ENCODE measurements around the gene ABHD12B. TPM values are rescaled to one million over a fixed set of nuclear protein-coding genes. Genes with fewer than 3 reads are reported as not detected.

ABHD12B gene
- total and polyA plus RNA-seq, 2 donors from 2014 or later, result 0.88 TPM; not detected in 1

DNA sequence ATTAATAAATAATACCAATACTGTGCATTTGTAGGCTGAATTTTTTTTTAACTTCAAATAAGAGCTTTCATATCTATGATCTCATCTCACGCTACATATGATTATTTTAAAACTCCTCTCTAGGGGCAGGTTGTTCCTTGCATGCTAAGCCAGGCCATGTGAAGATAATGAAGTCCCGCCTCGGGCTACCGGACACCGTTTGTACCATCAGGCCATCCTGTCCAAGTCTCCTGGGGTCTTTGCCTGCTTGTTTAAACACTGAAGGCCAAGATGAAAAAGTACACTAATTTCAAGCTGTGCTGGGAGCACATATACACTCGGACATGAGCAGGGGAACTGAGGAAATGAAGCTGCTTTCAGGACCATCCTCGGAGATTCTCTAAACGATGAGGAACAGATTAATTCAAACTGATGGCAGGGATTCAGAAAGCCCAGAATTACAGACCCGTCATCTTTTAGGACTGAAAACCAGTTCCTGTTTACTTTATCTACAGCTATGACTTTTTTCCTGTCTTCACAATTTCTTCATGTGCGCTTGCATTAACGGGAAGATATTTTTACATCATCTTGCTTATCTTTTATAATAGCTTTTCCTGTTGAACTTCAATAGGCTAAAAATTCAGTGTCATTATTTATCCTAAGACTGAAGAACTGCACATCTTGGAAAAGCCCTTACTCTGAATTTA lies 6.3 kb upstream of the ABHD12B start:
- Histone ChIP-seq H3K4me3 (ENCODE audit: low read length in 3 of 3) (no peak overlapping the region), H3K4me1 (ENCODE audit: control insufficient read depth in 2 of 3, insufficient read depth in 2 of 3, low read depth in 1 of 3, low read length in 3 of 3) (no peaks in the 10 kb centered on the region), H3K9ac (ENCODE audit: low read length in 3 of 3) (no peak overlapping the region), H3K27ac (ENCODE audit: low read depth in 2 of 2, low read length in 2 of 2) (peak overlapping the region in 1 of 2 donors; percentile 62), H3K36me3 (ENCODE audit: control insufficient read depth in 2 of 3, insufficient read depth in 3 of 3, low read length in 3 of 3) (no peaks in the 10 kb centered on the region), H3K27me3 (ENCODE audit: control insufficient read depth, insufficient read depth, low read length) (no peaks in the 10 kb centered on the region), H3K9me3 (ENCODE audit: control insufficient read depth in 2 of 3, insufficient read depth in 1 of 3, low read length in 3 of 3) (no peaks in the 10 kb centered on the region)
- TF ChIP-seq, protein P1, sequence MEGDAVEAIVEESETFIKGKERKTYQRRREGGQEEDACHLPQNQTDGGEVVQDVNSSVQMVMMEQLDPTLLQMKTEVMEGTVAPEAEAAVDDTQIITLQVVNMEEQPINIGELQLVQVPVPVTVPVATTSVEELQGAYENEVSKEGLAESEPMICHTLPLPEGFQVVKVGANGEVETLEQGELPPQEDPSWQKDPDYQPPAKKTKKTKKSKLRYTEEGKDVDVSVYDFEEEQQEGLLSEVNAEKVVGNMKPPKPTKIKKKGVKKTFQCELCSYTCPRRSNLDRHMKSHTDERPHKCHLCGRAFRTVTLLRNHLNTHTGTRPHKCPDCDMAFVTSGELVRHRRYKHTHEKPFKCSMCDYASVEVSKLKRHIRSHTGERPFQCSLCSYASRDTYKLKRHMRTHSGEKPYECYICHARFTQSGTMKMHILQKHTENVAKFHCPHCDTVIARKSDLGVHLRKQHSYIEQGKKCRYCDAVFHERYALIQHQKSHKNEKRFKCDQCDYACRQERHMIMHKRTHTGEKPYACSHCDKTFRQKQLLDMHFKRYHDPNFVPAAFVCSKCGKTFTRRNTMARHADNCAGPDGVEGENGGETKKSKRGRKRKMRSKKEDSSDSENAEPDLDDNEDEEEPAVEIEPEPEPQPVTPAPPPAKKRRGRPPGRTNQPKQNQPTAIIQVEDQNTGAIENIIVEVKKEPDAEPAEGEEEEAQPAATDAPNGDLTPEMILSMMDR (IDR thresholded peaks at IDR 0.05; ENCODE audit: borderline replicate concordance, extremely low read depth, insufficient read depth), result no peak
- DNase-seq (peak in 1 of 5 donors; percentile 29), FAIRE-seq (no peak)
- intact Hi-C loops (cut with DNase I), result no loop called here

DNA sequence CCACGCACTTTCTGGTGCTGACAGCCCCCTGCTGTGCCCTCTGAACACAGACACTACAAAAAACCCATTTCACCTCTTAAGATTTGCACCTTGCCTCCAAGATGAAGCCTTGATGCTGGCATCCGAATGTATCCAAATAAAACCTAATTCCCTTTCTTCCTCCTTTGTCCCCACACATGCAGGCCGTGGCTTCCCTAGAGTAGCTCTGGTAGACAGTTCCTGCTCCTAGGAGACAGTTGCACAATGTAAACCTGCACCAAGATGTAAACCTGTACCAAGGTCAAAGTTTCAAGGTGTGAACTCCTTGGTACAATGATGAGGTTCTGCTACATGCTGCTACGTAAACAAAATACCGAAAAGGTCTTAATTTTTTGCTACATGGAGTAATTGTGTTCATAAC lies 625 bp upstream of the ABHD12B start:
- Histone ChIP-seq H3K4me1 (ENCODE audit: control insufficient read depth in 2 of 3, insufficient read depth in 2 of 3, low read depth in 1 of 3, low read length in 3 of 3) (no peaks in the 10 kb centered on the region), H3K27ac (ENCODE audit: low read depth in 2 of 2, low read length in 2 of 2) (no peak overlapping the region), H3K36me3 (ENCODE audit: control insufficient read depth in 2 of 3, insufficient read depth in 3 of 3, low read length in 3 of 3) (no peaks in the 10 kb centered on the region), H3K9me3 (ENCODE audit: control insufficient read depth in 2 of 3, insufficient read depth in 1 of 3, low read length in 3 of 3) (no peaks in the 10 kb centered on the region), H3K4me3 (ENCODE audit: low read length in 3 of 3) (no peak overlapping the region), H3K9ac (ENCODE audit: low read length in 3 of 3) (no peak overlapping the region), H3K27me3 (ENCODE audit: control insufficient read depth, insufficient read depth, low read length) (peaks cover 4% of the 10 kb centered on the region)
- FAIRE-seq (no peak), DNase-seq (no peak)
- intact Hi-C loops (cut with DNase I), result no loop called here
- TF ChIP-seq, protein P1 (IDR thresholded peaks at IDR 0.05; ENCODE audit: borderline replicate concordance, extremely low read depth, insufficient read depth), result no peak

DNA sequence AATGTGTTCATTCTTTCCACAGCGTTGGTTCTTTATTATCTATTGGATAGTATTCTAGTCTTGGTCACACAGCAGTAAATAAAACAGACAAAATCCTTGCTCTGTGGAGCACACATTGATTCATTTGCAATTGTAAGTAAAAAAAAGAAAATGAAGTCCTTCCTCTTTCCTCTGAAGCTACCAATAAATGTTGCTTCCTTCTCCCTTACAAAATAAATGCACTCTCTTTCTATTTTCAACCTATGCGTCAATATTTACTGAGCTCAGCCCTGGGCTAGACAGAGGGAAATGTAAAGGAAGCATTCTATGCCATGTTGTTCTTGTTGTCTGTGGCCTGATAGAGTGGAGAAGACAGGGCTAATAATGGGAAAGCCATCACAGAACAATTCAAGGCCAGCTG lies 2.9 kb downstream of the ABHD12B start:
- Histone ChIP-seq H3K27ac (ENCODE audit: low read depth in 2 of 2, low read length in 2 of 2) (no peak overlapping the region), H3K4me1 (ENCODE audit: control insufficient read depth in 2 of 3, insufficient read depth in 2 of 3, low read depth in 1 of 3, low read length in 3 of 3) (no peaks in the 10 kb centered on the region), H3K36me3 (ENCODE audit: control insufficient read depth in 2 of 3, insufficient read depth in 3 of 3, low read length in 3 of 3) (no peaks in the 10 kb centered on the region), H3K9me3 (ENCODE audit: control insufficient read depth in 2 of 3, insufficient read depth in 1 of 3, low read length in 3 of 3) (no peaks in the 10 kb centered on the region), H3K4me3 (ENCODE audit: low read length in 3 of 3) (no peak overlapping the region), H3K9ac (ENCODE audit: low read length in 3 of 3) (no peak overlapping the region), H3K27me3 (ENCODE audit: control insufficient read depth, insufficient read depth, low read length) (peaks cover 4% of the 10 kb centered on the region)
- TF ChIP-seq, protein P1 (IDR thresholded peaks at IDR 0.05; ENCODE audit: borderline replicate concordance, extremely low read depth, insufficient read depth), result no peak
- intact Hi-C loops (cut with DNase I), result no loop called here
- DNase-seq (no peak), FAIRE-seq (no peak)
